HL-60 (cell line): ENCODE data around the gene FAM81B.

Source experiments
- DNase-seq, 2 experiments: peaks; one replicate each; pipeline ENCODE4 v3.0.0-alpha.2; 2010 to 2020; ENCODE audit warnings: low read depth in 1 of 2, low spot score in 1 of 2
- H3K27ac ChIP-seq: fragments of 250-450 bp; sonication (Bioruptor Pico); replicated peaks from 2 replicates; pipeline ENCODE4 v1.5.1; 2020; ENCODE audit warnings: mild to moderate bottlenecking, moderate library complexity
- H3K27me3 ChIP-seq: fragments of 250-450 bp; sonication (Bioruptor Pico); 2 replicates; pipeline ENCODE4 v1.5.1; 2021; ENCODE audit warnings: mild to moderate bottlenecking, moderate library complexity; ENCODE audit not compliant: insufficient read depth, poor library complexity, severe bottlenecking
- H3K4me3 ChIP-seq: replicated peaks from 2 replicates; pipeline ENCODE4 v1.5.1; 2011; ENCODE audit warnings: mild to moderate bottlenecking, control low read depth, low read length; ENCODE audit not compliant: insufficient read depth
- GABPA ChIP-seq: IDR thresholded peaks from 2 replicates; pipeline ENCODE4 v1.6.1; 2012; ENCODE audit warnings: low read depth
- POLR2AphosphoS5 ChIP-seq: IDR thresholded peaks from 2 replicates; pipeline ENCODE4 v1.6.1; 2012; ENCODE audit warnings: low read depth
- SPI1 ChIP-seq: IDR thresholded peaks from 2 replicates; pipeline ENCODE4 v1.6.1; 2012; ENCODE audit warnings: low read depth, mild to moderate bottlenecking, borderline replicate concordance
- TF ChIP-seq, protein P1 (sequence below): IDR thresholded peaks from 2 replicates; pipeline ENCODE4 v1.6.1; 2012; ENCODE audit warnings: low read depth; ENCODE audit not compliant: insufficient replicate concordance
- TF ChIP-seq, protein P2 (sequence below): IDR thresholded peaks from one replicate; pipeline ENCODE4 v1.5.1; 2011; ENCODE audit warnings: low read length, control low read depth, inconsistent platforms; ENCODE audit not compliant: insufficient read depth

Gene FAM81B

DNA sequence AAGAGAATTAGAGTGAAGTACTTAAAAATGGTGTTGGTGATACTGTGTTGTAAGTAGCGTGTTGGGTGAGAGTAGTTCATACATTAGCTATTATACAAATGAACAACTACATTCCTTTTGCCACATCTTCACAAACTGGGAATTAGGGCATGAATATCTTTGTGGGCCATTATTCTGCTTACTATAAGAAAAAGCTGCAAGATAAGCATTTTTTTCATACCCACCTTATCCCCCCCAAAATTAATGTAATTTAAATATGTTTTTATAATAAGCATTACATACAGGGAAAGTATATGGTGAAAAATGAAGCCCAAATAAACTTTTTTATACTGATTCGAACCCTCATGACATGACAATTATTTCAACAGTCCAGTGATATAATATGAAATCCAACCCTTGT is 69.5 kb downstream of the FAM81B start:
- no peak for DNase-seq
- H3K4me3 ChIP-seq, result no peak overlapping the region
- no peak overlapping the region for H3K27ac ChIP-seq
- no peaks in the 10 kb centered on the region for H3K27me3 ChIP-seq
- TF ChIP-seq POLR2AphosphoS5 (no peak), GABPA (no peak), SPI1 (no peak)
- TF ChIP-seq, protein P1, sequence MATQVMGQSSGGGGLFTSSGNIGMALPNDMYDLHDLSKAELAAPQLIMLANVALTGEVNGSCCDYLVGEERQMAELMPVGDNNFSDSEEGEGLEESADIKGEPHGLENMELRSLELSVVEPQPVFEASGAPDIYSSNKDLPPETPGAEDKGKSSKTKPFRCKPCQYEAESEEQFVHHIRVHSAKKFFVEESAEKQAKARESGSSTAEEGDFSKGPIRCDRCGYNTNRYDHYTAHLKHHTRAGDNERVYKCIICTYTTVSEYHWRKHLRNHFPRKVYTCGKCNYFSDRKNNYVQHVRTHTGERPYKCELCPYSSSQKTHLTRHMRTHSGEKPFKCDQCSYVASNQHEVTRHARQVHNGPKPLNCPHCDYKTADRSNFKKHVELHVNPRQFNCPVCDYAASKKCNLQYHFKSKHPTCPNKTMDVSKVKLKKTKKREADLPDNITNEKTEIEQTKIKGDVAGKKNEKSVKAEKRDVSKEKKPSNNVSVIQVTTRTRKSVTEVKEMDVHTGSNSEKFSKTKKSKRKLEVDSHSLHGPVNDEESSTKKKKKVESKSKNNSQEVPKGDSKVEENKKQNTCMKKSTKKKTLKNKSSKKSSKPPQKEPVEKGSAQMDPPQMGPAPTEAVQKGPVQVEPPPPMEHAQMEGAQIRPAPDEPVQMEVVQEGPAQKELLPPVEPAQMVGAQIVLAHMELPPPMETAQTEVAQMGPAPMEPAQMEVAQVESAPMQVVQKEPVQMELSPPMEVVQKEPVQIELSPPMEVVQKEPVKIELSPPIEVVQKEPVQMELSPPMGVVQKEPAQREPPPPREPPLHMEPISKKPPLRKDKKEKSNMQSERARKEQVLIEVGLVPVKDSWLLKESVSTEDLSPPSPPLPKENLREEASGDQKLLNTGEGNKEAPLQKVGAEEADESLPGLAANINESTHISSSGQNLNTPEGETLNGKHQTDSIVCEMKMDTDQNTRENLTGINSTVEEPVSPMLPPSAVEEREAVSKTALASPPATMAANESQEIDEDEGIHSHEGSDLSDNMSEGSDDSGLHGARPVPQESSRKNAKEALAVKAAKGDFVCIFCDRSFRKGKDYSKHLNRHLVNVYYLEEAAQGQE, result no peak
- TF ChIP-seq, protein P2, sequence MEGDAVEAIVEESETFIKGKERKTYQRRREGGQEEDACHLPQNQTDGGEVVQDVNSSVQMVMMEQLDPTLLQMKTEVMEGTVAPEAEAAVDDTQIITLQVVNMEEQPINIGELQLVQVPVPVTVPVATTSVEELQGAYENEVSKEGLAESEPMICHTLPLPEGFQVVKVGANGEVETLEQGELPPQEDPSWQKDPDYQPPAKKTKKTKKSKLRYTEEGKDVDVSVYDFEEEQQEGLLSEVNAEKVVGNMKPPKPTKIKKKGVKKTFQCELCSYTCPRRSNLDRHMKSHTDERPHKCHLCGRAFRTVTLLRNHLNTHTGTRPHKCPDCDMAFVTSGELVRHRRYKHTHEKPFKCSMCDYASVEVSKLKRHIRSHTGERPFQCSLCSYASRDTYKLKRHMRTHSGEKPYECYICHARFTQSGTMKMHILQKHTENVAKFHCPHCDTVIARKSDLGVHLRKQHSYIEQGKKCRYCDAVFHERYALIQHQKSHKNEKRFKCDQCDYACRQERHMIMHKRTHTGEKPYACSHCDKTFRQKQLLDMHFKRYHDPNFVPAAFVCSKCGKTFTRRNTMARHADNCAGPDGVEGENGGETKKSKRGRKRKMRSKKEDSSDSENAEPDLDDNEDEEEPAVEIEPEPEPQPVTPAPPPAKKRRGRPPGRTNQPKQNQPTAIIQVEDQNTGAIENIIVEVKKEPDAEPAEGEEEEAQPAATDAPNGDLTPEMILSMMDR, result no peak

GRCh38 chr5:95471487-95471886 is 80.3 kb downstream of the FAM81B start:
- no peak overlapping the region for H3K27ac ChIP-seq
- no peak for DNase-seq
- H3K27me3 ChIP-seq, result no peaks in the 10 kb centered on the region
- H3K4me3 ChIP-seq, result no peak overlapping the region
- no peak for TF ChIP-seq SPI1
- TF ChIP-seq, protein P2, result no peak
- no peak for TF ChIP-seq POLR2AphosphoS5
- TF ChIP-seq, protein P1, result no peak
- TF ChIP-seq GABPA, result no peak

DNA sequence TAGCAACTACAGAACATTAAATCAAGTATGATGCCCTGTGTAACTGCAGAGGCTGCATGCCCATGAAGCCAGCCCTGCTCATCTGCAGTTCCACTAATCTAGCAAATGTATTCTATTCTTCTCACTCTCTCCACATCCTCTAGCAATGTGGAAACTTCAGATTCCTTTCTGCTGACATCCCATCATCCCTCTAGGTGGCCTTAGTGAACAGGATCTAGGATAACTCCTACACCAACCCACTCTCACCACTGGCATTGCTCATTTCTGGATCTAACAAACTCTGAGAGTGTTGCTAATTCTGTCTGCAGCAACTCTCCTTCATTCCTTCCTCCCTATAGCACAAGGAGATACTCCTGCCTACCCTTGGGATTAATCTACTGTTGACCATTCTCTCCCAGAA is 80.8 kb downstream of the FAM81B start:
- TF ChIP-seq GABPA, result no peak
- TF ChIP-seq, protein P1, result no peak
- TF ChIP-seq POLR2AphosphoS5, result no peak
- TF ChIP-seq SPI1, result no peak
- TF ChIP-seq, protein P2, result no peak
- H3K27ac ChIP-seq, result no peak overlapping the region
- H3K27me3 ChIP-seq, result no peaks in the 10 kb centered on the region
- no peak for DNase-seq
- H3K4me3 ChIP-seq, result no peak overlapping the region
